HEK293T (cell line): ENCODE measurements around the gene MADCAM1.

Experiments
- BHLHE40 ChIP-seq: fragments of 450-650 bp; IDR thresholded peaks from 2 replicates; pipeline ENCODE4 v1.6.1; 2016; ENCODE audit warnings: mild to moderate bottlenecking, moderate library complexity, borderline replicate concordance
- CTBP1 ChIP-seq: fragments of 450-650 bp; IDR thresholded peaks from 2 replicates; pipeline ENCODE4 v1.6.1; 2016; ENCODE audit warnings: borderline replicate concordance
- HDGF ChIP-seq: fragments of 450-650 bp; IDR thresholded peaks from 2 replicates; pipeline ENCODE4 v1.6.1; 2017; ENCODE audit warnings: antibody characterized with exemption, borderline replicate concordance
- SP1 ChIP-seq: fragments of 450-650 bp; IDR thresholded peaks from 2 replicates; pipeline ENCODE4 v1.6.1; 2017
- TF ChIP-seq, protein P1 (sequence below): fragments of 450-650 bp; IDR thresholded peaks from 2 replicates; pipeline ENCODE4 v1.6.1; 2016

DNA sequence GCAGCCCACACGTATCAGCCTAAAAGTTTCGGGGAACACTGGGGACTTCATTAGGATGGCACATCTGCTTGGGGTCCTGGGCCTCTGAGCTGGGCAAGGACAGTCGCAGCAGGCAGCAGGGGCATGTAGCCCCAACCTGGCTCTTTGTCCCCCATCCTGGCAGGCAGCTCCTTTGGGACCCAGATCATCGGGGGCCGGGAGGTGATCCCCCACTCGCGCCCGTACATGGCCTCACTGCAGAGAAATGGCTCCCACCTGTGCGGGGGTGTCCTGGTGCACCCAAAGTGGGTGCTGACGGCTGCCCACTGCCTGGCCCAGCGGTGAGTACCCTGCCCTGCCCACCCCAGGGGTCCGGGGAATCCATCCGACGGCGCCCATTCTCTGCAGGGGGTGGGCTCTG lies 50.8 kb downstream of the MADCAM1 start:
- TF ChIP-seq, protein P1, sequence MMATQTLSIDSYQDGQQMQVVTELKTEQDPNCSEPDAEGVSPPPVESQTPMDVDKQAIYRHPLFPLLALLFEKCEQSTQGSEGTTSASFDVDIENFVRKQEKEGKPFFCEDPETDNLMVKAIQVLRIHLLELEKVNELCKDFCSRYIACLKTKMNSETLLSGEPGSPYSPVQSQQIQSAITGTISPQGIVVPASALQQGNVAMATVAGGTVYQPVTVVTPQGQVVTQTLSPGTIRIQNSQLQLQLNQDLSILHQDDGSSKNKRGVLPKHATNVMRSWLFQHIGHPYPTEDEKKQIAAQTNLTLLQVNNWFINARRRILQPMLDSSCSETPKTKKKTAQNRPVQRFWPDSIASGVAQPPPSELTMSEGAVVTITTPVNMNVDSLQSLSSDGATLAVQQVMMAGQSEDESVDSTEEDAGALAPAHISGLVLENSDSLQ, result no peak
- no peak for TF ChIP-seq CTBP1
- TF ChIP-seq BHLHE40, result no peak
- TF ChIP-seq SP1, result no peak
- TF ChIP-seq HDGF, result no peak
